ENCODE data around the gene HPSE2. TPM values are rescaled to one million over a fixed set of nuclear protein-coding genes. Genes with fewer than 3 reads are reported as not detected.

HPSE2 gene
- total RNA-seq, 1 donor from 2014 or later, result not detected

- H3K36me3 Mint-ChIP-seq (ENCODE audit: low read depth), result no peaks in the 10 kb centered on the region
- H3K9me3 Mint-ChIP-seq, result peaks cover 2% of the 10 kb centered on the region
- no peak overlapping the region for H3K27ac Mint-ChIP-seq (ENCODE audit: unreplicated experiment)
- peaks cover 5% of the 10 kb centered on the region for H3K27me3 Mint-ChIP-seq (ENCODE audit: low read depth)
- peaks cover 21% of the 10 kb centered on the region for H3K4me1 Mint-ChIP-seq
- peak overlapping the region; percentile 55 for H3K4me3 Mint-ChIP-seq
- DNase-seq (ENCODE audit: low read depth, low spot score), result no peak
- TF ChIP-seq CTCF (conservative IDR thresholded peaks at IDR 0.05), result no peak
Observed at GRCh38 chr10:98450618-98451017, 785.0 kb downstream of the HPSE2 start.

GRCh38 chr10:98449287-98449686 lies 786.4 kb downstream of the HPSE2 start:
- Mint-ChIP-seq H3K4me1 (peaks cover 26% of the 10 kb centered on the region), H3K4me3 (no peak overlapping the region), H3K9me3 (peaks cover 2% of the 10 kb centered on the region), H3K27ac (ENCODE audit: unreplicated experiment) (no peak overlapping the region), H3K36me3 (ENCODE audit: low read depth) (peaks cover 6% of the 10 kb centered on the region), H3K27me3 (ENCODE audit: low read depth) (peaks cover 5% of the 10 kb centered on the region)
- no peak for DNase-seq (ENCODE audit: low read depth, low spot score)
- no peak for TF ChIP-seq CTCF (conservative IDR thresholded peaks at IDR 0.05)

- Mint-ChIP-seq H3K9me3 (peaks cover 2% of the 10 kb centered on the region), H3K4me3 (peak within 1 kb of the TSS; percentile 89), H3K36me3 (ENCODE audit: low read depth) (peaks cover 18% of the 10 kb centered on the region), H3K4me1 (peaks cover 25% of the 10 kb centered on the region), H3K27me3 (ENCODE audit: low read depth) (peaks cover 5% of the 10 kb centered on the region), H3K27ac (ENCODE audit: unreplicated experiment) (peak within 1 kb of the TSS; percentile 50)
- TF ChIP-seq CTCF (conservative IDR thresholded peaks at IDR 0.05), result no peak
- peak; percentile 62 for DNase-seq (ENCODE audit: low read depth, low spot score)
Observed at GRCh38 chr10:98446661-98447221, 788.9 kb downstream of the HPSE2 start, which contains the start of gene HPS1. HPS1 (minus strand) TSS chr10:98446935; CDS start chr10:98443240, 3,695 bp downstream.

GRCh38 chr10:98446151-98446660 lies 789.4 kb downstream of the HPSE2 start:
- peak overlapping the region; percentile 89 for H3K4me3 Mint-ChIP-seq
- peak overlapping the region; percentile 50 for H3K27ac Mint-ChIP-seq (ENCODE audit: unreplicated experiment)
- TF ChIP-seq CTCF (conservative IDR thresholded peaks at IDR 0.05), result no peak
- peaks cover 25% of the 10 kb centered on the region for H3K4me1 Mint-ChIP-seq
- peaks cover 5% of the 10 kb centered on the region for H3K27me3 Mint-ChIP-seq (ENCODE audit: low read depth)
- peak; percentile 20 for DNase-seq (ENCODE audit: low read depth, low spot score)
- peaks cover 2% of the 10 kb centered on the region for H3K9me3 Mint-ChIP-seq
- peaks cover 19% of the 10 kb centered on the region for H3K36me3 Mint-ChIP-seq (ENCODE audit: low read depth)

- Mint-ChIP-seq H3K9me3 (peaks cover 2% of the 10 kb centered on the region), H3K27me3 (ENCODE audit: low read depth) (peaks cover under 1% of the 10 kb centered on the region), H3K4me3 (peak overlapping the region; percentile 89), H3K27ac (ENCODE audit: unreplicated experiment) (no peak overlapping the region), H3K36me3 (ENCODE audit: low read depth) (peaks cover 21% of the 10 kb centered on the region), H3K4me1 (peaks cover 20% of the 10 kb centered on the region)
- TF ChIP-seq CTCF (conservative IDR thresholded peaks at IDR 0.05), result no peak
- DNase-seq (ENCODE audit: low read depth, low spot score), result no peak
Observed at GRCh38 chr10:98445200-98445812, 790.3 kb downstream of the HPSE2 start.
